ENCODE results near the gene CHMP4B. TPM values are rescaled to one million over a fixed set of nuclear protein-coding genes. Genes with fewer than 3 reads are reported as not detected.

Gene CHMP4B
- total RNA-seq, 6 donors from 2014 or later, result 71.2 to 139 (median 104) TPM

- DNase-seq, result no peak
- Histone ChIP-seq H3K27ac (no peak overlapping the region), H3K9me3 (no peaks in the 10 kb centered on the region), H3K36me3 (no peaks in the 10 kb centered on the region), H3K27me3 (no peaks in the 10 kb centered on the region), H3K4me1 (no peaks in the 10 kb centered on the region), H3K4me3 (no peak overlapping the region)
- TF ChIP-seq POLR2AphosphoS5 (IDR thresholded peaks at IDR 0.05), result no peak
- no peak for TF ChIP-seq EP300 (IDR thresholded peaks at IDR 0.05)
- no peak for TF ChIP-seq POLR2A (IDR thresholded peaks at IDR 0.05)
- TF ChIP-seq CTCF (IDR thresholded peaks at IDR 0.05), result no peak
- WGBS, 2 donors, result 54 to 63% methylated on average over 9 to 10 of the region's 10 CpGs
- ATAC-seq (ENCODE audit: low FRiP score in 2 of 2), result no peak
These were observed 89.5 kb downstream of the CHMP4B start for GRCh38 chr20:33900521-33901131.

- 71 to 84% methylated on average over 4 of the region's 4 CpGs for WGBS, 2 donors
- no peak for ATAC-seq (ENCODE audit: low FRiP score in 2 of 2)
These were observed 90.0 kb downstream of the CHMP4B start for GRCh38 chr20:33901132-33901523.

DNA sequence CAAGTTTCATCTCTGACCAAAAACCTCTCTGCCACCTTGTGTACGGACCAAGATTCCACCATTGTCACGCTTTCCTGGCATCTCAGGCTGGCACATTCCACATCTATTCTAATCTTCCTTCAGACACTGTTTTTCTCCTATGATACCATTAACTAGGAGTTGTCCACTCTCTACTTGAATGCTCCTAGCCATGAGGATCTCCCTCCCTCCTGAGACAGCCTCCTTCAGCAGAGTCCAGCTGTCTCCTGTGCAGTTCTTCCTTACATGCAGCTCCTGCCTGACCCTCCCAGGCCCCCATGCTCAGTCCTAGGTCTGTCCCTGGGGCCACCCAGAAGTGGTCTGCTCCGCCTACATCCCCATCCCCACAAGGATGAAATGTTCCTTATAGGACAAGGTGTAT, 90.9 kb downstream of the CHMP4B start:
- Histone ChIP-seq H3K4me3 (no peak overlapping the region), H3K27me3 (no peaks in the 10 kb centered on the region), H3K27ac (no peak overlapping the region), H3K9me3 (no peaks in the 10 kb centered on the region), H3K36me3 (no peaks in the 10 kb centered on the region), H3K4me1 (no peaks in the 10 kb centered on the region)
- ATAC-seq (ENCODE audit: low FRiP score in 2 of 2) (no peak), DNase-seq (no peak)
- no peak for TF ChIP-seq EP300 (IDR thresholded peaks at IDR 0.05)
- TF ChIP-seq POLR2AphosphoS5 (IDR thresholded peaks at IDR 0.05), result no peak
- TF ChIP-seq POLR2A (IDR thresholded peaks at IDR 0.05), result no peak
- no peak for TF ChIP-seq CTCF (IDR thresholded peaks at IDR 0.05)
- 88 to 98% methylated on average over 3 of the region's 3 CpGs for WGBS, 2 donors

More at GRCh38 chr20:33901132-33901523, 90.0 kb downstream of the CHMP4B start:
- Histone ChIP-seq H3K4me3 (no peak overlapping the region), H3K27ac (no peak overlapping the region), H3K9me3 (no peaks in the 10 kb centered on the region), H3K27me3 (no peaks in the 10 kb centered on the region), H3K4me1 (no peaks in the 10 kb centered on the region), H3K36me3 (no peaks in the 10 kb centered on the region)
- DNase-seq, result no peak
- TF ChIP-seq POLR2AphosphoS5 (IDR thresholded peaks at IDR 0.05) (no peak), CTCF (IDR thresholded peaks at IDR 0.05) (no peak), POLR2A (IDR thresholded peaks at IDR 0.05) (no peak)

Other genes with a start within 250 kb of the CHMP4B start
- not detected for gene C20orf144, start 149.0 kb upstream of the CHMP4B start, total RNA-seq
- 1 to 10 TPM in 5 of 6 donors, not detected in 1; 1.7 to 3.8 (median 2.1) TPM for gene ACTL10, start 144.4 kb upstream of the CHMP4B start, total RNA-seq
- gene NECAB3, start 136.9 kb upstream of the CHMP4B start, total RNA-seq, result 100 to 1,000 TPM in 2 of 6 donors, 10 to 100 TPM in 4; 43.4 to 309 (median 90.6) TPM
- 10 to 100 TPM in 1 of 6 donors, 1 to 10 TPM in 5; 5.5 to 12.9 (median 6.8) TPM for gene E2F1, start 125.0 kb upstream of the CHMP4B start, total RNA-seq
- 10 to 100 TPM; 18.4 to 80.2 (median 29.8) TPM for gene PXMP4, start 91.0 kb upstream of the CHMP4B start, total RNA-seq
- gene ZNF341, start 79.4 kb upstream of the CHMP4B start, total RNA-seq, result 10 to 100 TPM in 1 of 6 donors, 1 to 10 TPM in 5; 2.0 to 17.8 (median 5.0) TPM
- gene RALY, start 182.6 kb downstream of the CHMP4B start, total RNA-seq, result 100 to 1,000 TPM; 116 to 157 (median 147) TPM

Data from upper lobe of left lung (tissue), 6 donors.